Activated T-helper 1 cell treated with Interleukin-2 at 50 U/mL for 16 hours (primary cell): ENCODE results near the gene ABCA1.

ENCODE experiments used
- DNase-seq: peaks from one replicate; pipeline ENCODE4 v3.0.0-alpha.2; 2020; ENCODE audit warnings: low read depth

Gene ABCA1

DNA sequence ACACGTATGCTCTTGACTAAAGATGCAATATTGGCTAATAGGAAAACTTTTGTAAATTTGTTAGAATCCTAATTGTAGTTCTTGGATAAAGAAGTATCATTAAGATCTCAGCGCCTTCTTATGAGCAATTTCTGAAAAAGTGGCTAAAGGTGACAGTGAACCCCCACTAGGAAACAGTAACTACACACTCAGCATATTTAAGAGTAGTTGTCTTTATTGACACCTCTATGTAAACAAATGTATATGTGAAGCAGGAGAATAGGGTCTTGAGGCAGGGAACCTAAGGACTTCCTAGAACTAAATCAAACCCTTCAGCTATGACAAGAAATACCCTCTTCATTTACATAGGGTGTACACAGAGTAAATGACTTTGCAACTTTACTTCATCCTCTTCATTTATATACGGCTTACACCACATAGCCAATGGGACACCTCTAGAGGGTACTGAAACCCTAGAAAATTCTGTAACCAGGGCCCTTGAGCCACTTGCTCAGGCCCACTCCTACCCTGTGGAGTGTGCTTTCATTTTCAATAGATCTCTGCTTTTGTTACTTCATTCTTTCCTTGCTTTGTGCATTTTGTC lies 177.7 kb downstream of the ABCA1 start:
- no peak for DNase-seq

DNA sequence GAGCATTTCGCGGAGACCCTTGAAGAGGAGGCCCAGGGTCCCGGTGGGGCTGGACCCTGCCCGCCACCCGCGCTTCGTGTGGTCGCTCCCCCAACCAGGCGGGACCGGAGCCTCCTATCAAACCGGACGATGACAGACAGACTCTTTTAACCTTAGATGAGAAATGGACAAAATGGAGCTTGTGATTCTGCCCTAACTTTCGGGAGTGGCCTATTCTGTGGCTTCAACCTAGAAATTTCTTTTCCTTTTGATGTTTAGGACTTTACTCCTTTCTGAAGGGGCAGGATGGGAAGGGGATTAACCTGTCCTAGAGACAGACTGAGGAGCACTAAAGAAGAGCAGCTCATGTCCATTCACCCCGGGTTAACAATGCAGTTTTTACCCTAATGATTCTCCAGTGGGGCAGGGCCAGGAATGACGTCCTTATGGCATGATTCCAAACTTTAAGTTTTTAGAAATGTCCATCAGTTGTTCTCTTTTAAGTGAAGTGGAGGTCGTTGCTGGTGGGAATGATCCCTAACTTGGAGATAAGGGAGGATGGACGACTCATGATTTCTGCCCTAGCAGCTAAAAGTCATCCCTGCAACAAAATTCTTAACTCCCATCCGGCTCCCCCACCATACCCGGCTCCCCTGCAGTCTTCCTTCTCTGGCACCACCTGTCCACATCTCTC lies 179.5 kb downstream of the ABCA1 start:
- no peak for DNase-seq

DNA sequence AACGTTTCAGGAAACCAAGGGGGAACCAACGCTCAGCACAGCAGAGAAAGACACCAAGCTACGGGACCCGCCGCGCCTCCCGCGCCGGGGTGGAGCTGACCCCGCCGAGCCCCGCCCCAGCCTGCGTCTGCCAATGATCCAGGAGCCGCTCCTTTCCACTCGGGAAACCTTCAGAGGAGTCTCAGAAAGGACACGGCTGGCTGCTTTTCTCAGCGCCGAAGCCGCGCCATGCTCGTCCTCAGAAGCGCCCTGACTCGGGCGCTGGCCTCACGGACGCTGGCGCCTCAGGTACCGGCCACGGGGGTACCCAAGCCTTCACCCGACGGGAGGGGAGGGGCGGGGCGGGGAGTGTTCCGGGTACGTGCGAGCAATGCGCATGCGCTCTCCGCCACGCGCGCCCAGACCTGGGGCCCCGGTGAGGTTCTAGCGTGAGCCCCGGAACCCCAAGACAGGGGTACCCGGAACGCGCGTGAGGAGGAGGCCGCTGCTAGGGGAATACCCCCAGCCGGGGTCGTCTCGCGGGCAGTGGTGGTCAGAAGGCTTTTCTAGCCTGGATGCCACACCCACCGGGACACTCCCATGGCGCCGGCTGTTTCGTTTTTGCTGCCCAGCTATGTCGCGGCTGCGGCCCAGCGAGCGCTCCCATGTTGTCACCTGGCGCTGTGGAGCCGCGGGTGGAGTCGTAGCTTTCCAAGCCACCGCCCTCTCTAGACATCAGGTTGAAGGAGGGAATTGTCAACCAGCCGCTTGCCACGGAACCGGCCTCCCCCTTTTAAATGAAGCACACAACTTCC lies 180.2 kb downstream of the ABCA1 start, which contains the start of gene NIPSNAP3A:
TSS of gene NIPSNAP3A (plus strand) at position 119 of the 794 bp plus-strand sequence. CDS start at position 229, 110 bp downstream.
- peak; percentile 77 for DNase-seq

DNA sequence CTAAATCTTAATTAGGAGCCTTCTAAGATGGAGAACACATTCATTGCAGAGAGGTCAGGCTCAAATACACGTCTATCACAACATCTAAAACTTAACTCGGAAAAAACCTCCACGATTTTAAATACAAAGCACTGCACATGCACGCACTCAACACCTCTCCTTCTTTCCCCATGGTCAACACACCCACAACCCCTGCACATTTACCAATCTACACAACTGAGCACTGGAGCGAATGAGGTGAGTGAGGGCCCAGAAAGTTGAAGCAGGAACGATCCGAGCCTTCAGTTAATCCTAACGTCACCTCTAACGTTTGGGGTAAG lies 180.8 kb downstream of the ABCA1 start:
- DNase-seq: no peak

DNA sequence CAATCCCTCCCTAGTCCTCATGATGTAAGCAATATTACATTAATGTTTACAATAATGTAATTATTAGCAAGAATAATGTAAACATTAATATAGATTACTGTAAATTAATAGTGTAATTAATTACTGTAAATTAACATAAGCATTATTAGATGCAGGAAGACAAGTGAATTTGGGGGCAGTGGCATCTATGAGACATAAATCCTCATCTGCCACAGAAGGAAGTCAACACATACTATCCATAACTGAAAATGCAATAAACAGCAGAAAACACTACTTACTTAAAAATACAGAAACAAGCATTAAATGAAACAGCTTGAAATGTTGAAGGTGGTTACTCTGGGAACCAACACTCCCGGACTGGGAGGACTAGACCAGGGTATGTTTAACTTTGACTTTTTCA lies 181.2 kb downstream of the ABCA1 start:
- no peak for DNase-seq

DNA sequence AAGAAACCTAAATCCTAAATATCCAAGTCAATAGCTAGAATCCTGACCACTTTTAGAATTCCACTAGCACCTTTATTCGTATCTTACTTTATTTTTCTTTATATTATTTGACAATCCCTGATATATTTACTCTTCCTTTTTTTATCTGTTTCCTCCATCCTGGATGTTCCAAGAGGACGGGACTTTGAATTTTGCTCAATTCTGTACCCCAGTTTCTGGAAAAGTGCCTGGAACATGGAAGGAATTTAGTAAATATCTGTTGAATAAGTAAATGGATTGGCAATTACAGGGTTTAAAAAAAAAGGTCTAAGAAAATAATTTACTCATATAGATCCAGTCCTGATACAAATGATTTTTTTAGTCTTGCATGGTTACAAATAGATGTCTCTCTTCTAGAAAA lies 181.7 kb downstream of the ABCA1 start:
- no peak for DNase-seq

DNA sequence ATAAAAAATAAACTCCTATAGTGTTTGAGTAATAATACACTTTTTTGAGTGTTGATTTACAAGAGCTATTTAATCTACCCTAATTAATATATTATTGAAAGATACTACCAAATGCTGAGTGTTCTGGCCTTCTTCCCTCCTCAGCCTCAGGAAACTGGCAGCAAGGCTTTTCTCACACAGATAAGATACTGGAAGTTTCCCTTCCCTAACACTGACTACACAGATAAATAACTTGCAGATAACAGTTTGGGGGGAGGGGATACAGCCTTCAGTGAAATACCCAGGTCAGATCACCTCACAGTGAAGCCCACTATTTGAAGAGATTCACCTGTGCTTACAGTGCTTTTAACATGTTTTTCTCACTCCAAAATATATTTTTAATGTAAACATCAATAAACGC lies 182.1 kb downstream of the ABCA1 start:
- DNase-seq: no peak

DNA sequence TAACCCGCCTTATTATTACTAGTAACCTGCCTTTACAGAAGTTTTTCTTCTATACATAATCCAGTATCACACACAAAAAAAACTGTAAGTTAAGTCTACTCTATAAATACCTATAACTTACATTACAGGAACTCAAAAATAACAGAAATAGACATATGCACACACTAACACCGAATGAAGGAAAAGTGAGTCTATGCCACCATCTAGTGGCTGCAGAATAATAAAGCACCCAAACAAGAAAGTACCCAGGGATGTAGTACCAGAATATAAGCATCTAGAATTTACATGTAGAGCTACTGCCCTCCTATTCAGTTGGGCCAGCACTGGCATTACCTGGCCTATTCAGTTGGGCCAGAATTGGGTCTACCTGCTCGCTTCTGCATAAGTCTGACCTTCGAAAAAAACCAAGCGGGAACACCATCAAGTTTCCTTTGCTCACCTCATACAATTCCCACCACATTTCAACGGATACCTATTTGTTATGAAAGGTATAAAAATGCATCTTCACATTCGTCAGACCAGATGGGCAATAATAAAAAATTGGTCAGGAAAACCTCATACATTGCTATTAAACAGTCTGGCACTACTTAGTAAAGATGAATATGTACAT lies 184.5 kb downstream of the ABCA1 start:
- DNase-seq: no peak

DNA sequence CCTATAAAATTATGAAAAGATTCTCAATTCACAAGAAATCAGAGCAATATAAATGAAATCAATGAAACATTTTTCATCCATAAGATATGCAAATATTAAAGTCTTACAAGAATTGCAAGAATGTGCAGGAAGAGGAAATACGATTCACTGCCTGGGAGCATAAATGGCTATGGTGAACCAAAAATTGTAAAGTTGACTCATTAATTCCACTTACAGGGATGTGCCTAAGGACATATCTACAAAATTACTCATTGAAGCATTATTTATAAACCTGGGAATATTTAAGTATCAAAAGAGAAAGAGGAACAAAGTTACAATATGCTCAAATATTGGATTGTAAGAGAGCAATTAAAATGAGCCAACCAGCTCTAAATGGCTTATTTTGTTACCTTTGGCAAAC lies 187.3 kb downstream of the ABCA1 start:
- no peak for DNase-seq

DNA sequence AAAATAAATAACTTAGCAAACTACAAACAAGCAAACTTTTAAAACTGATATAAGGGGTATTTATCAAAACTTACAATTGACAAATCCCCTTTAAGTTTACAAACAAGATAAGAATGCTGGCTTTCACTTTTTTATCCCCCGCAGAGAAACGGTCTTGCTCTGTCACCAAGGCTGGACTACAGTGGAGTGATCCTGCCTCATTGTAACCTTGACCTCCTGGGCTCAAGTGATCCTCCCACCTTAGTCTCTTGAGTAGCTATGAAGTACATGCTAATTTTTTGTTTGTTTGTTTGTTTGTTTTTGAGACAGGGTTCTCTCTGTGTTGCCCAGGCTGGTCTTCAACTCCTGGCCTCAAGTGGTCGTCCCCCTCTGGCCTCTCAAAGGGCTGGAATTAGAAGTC lies 189.5 kb downstream of the ABCA1 start:
- no peak for DNase-seq
